SU-DHL-6 (cell line): ENCODE results near the gene DHCR24.

Source experiments
- H2AFZ ChIP-seq: fragments of 200-600 bp; sonication (generic); 2 replicates; pipeline ENCODE4 v1.6.1; 2014; ENCODE audit warnings: low read depth, mild to moderate bottlenecking, moderate library complexity, mixed read lengths, antibody characterized with exemption, low read length; ENCODE audit not compliant: severe bottlenecking
- H3F3A ChIP-seq: fragments of 200-600 bp; shearing (Covaris generic); 2 replicates; pipeline ENCODE4 v1.6.0; 2016; ENCODE audit warnings: antibody characterized with exemption, mild to moderate bottlenecking; ENCODE audit not compliant: insufficient read depth
- H3K27ac ChIP-seq: fragments of 200-600 bp; sonication (generic); 2 replicates; pipeline ENCODE4 v1.5.1; 2016; ENCODE audit warnings: low read depth, mild to moderate bottlenecking, low read length, moderate library complexity, mixed read lengths
- H3K27me3 ChIP-seq: fragments of 200-600 bp; sonication (generic), shearing (Covaris generic); 2 replicates; pipeline ENCODE4 v1.6.0; 2014; ENCODE audit warnings: mild to moderate bottlenecking, low read length
- H3K36me3 ChIP-seq: fragments of 200-600 bp; sonication (generic); 2 replicates; pipeline ENCODE4 v1.6.1; 2014; ENCODE audit warnings: mild to moderate bottlenecking, low read length, mixed read lengths
- H3K4me2 ChIP-seq: fragments of 300-600, 200-600 bp; shearing (Covaris generic), sonication (generic); 2 replicates; pipeline ENCODE4 v1.6.0; 2014; ENCODE audit warnings: low read length, low read depth, mild to moderate bottlenecking; ENCODE audit not compliant: poor library complexity, severe bottlenecking
- H3K4me3 ChIP-seq: fragments of 200-600 bp; sonication (generic); 2 replicates; pipeline ENCODE4 v1.5.1; 2014; ENCODE audit warnings: antibody characterized with exemption, low read length, mild to moderate bottlenecking, mixed read lengths; ENCODE audit not compliant: insufficient read depth, poor library complexity, severe bottlenecking
- H3K79me2 ChIP-seq: fragments of 200-600 bp; sonication (generic); 2 replicates; pipeline ENCODE4 v1.6.1; 2014; ENCODE audit warnings: mild to moderate bottlenecking, low read length, moderate library complexity; ENCODE audit not compliant: insufficient read depth
- H3K9ac ChIP-seq: fragments of 200-600 bp; sonication (generic); 2 replicates; pipeline ENCODE4 v1.7.0; 2014; ENCODE audit warnings: mild to moderate bottlenecking, low read length
- H3K9me2 ChIP-seq: fragments of 200-600 bp; sonication (generic); replicated peaks from 2 replicates; pipeline ENCODE4 v1.6.1; 2014; ENCODE audit warnings: low read length; ENCODE audit not compliant: insufficient read depth
- H3K9me3 ChIP-seq: fragments of 200-600 bp; sonication (generic); 2 replicates; pipeline ENCODE4 v1.6.1; 2014; ENCODE audit warnings: low read length, mixed read lengths; ENCODE audit not compliant: insufficient read depth
- H4K20me1 ChIP-seq: fragments of 200-600 bp; sonication (generic); 2 replicates; pipeline ENCODE4 v1.6.1; 2014; ENCODE audit warnings: low read depth, mild to moderate bottlenecking, antibody characterized with exemption, low read length, moderate library complexity, mixed read lengths
- CTCF ChIP-seq: fragments of 200-600 bp; sonication (generic); IDR thresholded peaks from one replicate; pipeline ENCODE4 v1.5.1; 2017; ENCODE audit warnings: antibody characterized with exemption, mild to moderate bottlenecking, low read length, moderate library complexity; ENCODE audit not compliant: insufficient read depth, poor library complexity, severe bottlenecking
- EZH2phosphoT487 ChIP-seq: fragments of 200-600 bp; sonication (generic), shearing (Covaris generic); conservative IDR thresholded peaks from 2 replicates; pipeline ENCODE4 v1.6.1; 2018; ENCODE audit warnings: mild to moderate bottlenecking, antibody characterized with exemption, low read length, moderate library complexity, mixed read lengths

The DHCR24 gene

DNA sequence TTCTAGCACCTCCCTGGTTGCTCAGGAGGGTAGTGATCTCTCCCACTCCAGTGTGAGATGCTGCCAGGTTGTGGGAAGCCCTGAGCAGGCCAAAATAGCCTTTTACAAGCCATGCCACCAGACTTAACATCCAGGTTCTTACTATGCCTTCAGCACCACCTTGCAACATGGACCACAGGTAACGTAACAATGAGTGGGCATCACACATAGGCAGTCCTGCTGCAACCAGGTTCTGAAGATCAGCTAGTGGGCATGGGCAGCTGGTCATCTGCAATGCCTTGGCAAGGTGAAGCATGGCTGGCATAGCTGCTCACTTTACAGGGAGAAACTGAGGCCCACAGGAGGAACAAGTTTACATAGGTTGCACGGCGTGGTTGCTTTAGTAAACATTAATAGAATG is 40.7 kb downstream of the DHCR24 start:
- no peaks in the 10 kb centered on the region for H3F3A ChIP-seq
- H3K79me2 ChIP-seq: no peaks in the 10 kb centered on the region
- H3K36me3 ChIP-seq: 0 out of 2 replicates have a peak, but pooled peaks cover 7% of the 10 kb centered on the region
- no peaks in the 10 kb centered on the region for H3K27me3 ChIP-seq
- H3K9ac ChIP-seq: no peak overlapping the region
- no peak overlapping the region for H2AFZ ChIP-seq
- H4K20me1 ChIP-seq: no peaks in the 10 kb centered on the region
- no peaks in the 10 kb centered on the region for H3K9me2 ChIP-seq
- no peak overlapping the region for H3K27ac ChIP-seq
- TF ChIP-seq EZH2phosphoT487 (no peak), CTCF (no peak)
- H3K4me2 ChIP-seq: no peak overlapping the region
- no peaks in the 10 kb centered on the region for H3K9me3 ChIP-seq
- H3K4me3 ChIP-seq: no peak overlapping the region

GRCh38 chr1:54845772-54846171 is 41.2 kb downstream of the DHCR24 start:
- Histone ChIP-seq H3F3A (no peaks in the 10 kb centered on the region), H3K36me3 (0 out of 2 replicates have a peak, but pooled peaks cover 5% of the 10 kb centered on the region), H3K9me2 (no peaks in the 10 kb centered on the region), H3K27me3 (no peaks in the 10 kb centered on the region), H3K9me3 (no peaks in the 10 kb centered on the region), H3K9ac (no peak overlapping the region), H3K4me3 (no peak overlapping the region), H3K27ac (no peak overlapping the region), H3K4me2 (no peak overlapping the region), H2AFZ (no peak overlapping the region), H3K79me2 (no peaks in the 10 kb centered on the region), H4K20me1 (no peaks in the 10 kb centered on the region)
- TF ChIP-seq EZH2phosphoT487: no peak

DNA sequence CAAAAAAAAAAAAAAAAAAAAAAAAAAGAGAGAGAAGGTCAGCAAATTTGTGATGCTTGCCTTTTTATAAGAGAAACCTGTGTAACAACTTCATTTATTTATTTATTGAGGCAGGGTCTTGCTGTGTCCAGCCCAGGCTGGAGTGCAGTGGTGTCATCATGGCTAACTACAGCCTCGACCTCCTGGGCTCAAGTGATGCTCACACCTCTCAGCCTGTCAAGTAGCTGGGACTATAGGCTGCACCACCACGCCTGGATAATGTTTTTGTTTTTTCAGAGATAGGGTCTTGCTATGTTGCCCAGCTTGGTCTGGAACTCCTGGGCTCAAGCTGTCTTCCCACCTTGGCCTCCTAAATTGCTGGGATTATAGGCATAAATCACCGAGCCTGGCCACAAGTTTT is 42.4 kb downstream of the DHCR24 start:
- Histone ChIP-seq H4K20me1 (no peaks in the 10 kb centered on the region), H3K9ac (no peak overlapping the region), H2AFZ (no peak overlapping the region), H3K4me3 (no peak overlapping the region), H3K36me3 (no peaks in the 10 kb centered on the region), H3F3A (no peaks in the 10 kb centered on the region), H3K9me3 (no peaks in the 10 kb centered on the region), H3K27ac (no peak overlapping the region), H3K4me2 (no peak overlapping the region), H3K9me2 (no peaks in the 10 kb centered on the region), H3K27me3 (no peaks in the 10 kb centered on the region), H3K79me2 (no peaks in the 10 kb centered on the region)
- no peak for TF ChIP-seq EZH2phosphoT487
- no peak for TF ChIP-seq CTCF

- no peaks in the 10 kb centered on the region for H3K79me2 ChIP-seq
- H3K9me2 ChIP-seq: no peaks in the 10 kb centered on the region
- H3K36me3 ChIP-seq: no peaks in the 10 kb centered on the region
- TF ChIP-seq EZH2phosphoT487 (no peak), CTCF (no peak)
- H3K9ac ChIP-seq: no peak overlapping the region
- H3K9me3 ChIP-seq: no peaks in the 10 kb centered on the region
- H2AFZ ChIP-seq: no peak overlapping the region
- H3K27me3 ChIP-seq: no peaks in the 10 kb centered on the region
- H3K27ac ChIP-seq: no peak overlapping the region
- no peaks in the 10 kb centered on the region for H4K20me1 ChIP-seq
- H3K4me3 ChIP-seq: no peak overlapping the region
- H3K4me2 ChIP-seq: no peak overlapping the region
- no peaks in the 10 kb centered on the region for H3F3A ChIP-seq
Measured at GRCh38 chr1:54843449-54843848, 43.5 kb downstream of the DHCR24 start.
